Measurements from ENCODE around the gene TCTN3.
"Not testable (repeated sequence)": the region's sequence is repeated elsewhere in the genome, so short reads cannot be mapped to it uniquely, and the experiment has no call there.

Gene TCTN3

DNA sequence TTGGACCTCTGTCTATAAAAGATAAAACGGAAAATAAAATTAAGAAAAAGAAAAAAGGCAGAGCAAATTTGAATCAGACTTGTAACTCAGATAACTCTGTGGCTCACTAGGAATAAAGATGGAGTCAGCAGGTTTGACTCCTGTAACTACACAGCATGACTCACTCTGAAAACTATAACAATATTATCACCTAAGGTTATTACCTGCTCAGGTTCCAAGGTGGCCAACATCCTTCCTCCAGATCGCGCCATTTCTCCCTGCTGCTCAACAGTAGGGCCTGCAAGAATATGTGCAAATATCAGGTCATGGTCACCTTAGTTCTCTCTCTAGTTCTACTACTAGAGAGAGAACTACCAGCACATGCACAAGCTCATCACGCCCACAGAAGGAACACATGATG, 67.2 kb downstream of the TCTN3 start:
- DNase-seq = no peak

DNA sequence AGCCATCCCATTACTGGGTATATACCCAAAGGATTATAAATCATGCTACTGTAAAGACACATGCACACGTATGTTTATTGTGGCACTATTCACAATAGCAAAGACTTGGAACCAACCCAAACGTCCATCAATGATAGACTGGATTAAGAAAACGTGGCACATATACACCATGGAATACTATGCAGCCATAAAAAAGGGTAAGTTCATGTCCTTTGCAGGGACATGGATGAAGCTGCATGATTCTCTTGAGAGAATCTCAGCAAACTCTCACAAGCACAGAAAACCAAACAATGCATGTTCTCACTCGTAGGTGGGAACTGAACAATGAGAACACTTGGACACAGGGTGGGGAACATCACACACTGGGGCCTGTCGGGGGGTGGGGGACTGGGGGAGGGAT, 73.3 kb downstream of the TCTN3 start:
- not testable (repeated sequence) for DNase-seq

DNA sequence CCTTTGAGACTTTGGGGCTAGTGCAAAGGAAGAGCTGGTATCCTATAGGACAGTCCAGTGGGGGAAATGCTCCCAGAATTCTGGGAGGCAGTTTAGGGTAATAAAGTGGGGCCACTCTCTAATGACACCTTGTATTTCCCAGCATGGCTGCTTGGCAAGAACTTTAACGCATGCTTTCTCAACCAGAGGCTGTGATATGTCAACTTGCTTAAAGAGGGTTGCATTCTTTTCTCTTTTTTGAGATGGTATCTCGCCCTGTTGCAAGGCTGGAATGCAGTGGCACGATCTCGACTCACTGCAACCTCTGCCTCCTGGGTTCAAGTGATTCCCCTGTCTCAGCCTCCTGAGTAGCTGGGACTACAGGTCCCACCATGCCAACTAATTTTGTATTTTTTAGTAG, 75.6 kb downstream of the TCTN3 start:
- no peak for DNase-seq

DNA sequence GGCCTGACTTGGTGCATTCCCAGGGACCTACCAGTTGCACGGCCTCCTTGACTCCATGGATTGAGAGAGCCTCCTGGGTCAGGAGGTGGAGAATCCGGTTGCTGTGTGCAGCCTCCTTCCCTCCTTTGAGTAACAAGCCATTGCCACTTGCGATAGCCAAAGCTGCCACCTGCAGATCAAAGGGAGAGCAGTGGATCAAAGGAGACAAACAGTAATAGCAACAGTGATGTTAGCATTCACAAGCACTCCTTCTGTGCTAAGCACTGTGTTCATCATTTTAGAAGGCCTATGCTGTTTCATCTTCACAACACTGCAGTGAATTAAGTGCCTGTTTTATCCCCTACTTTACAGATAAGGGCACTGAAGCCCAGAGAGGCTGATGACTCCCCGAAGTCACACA, 77.3 kb downstream of the TCTN3 start:
- no peak for DNase-seq

All from inflammatory macrophage treated with lipopolysaccharide for 1 hour (primary cell).